ENCODE results near the gene SLC1A6.

GRCh38 chr19:14950421-14950820, 29.2 kb downstream of the SLC1A6 start:
- TF ChIP-seq POLR2A (IDR thresholded peaks at IDR 0.05; ENCODE audit: low read depth, low read length) (no peak), RFX5 (IDR thresholded peaks at IDR 0.05; ENCODE audit: low read depth, low read length) (no peak), CTCF (conservative IDR thresholded peaks at IDR 0.05; ENCODE audit: low read depth, low read length) (no peak), RAD21 (IDR thresholded peaks at IDR 0.05; ENCODE audit: low read length) (no peak), MXI1 (IDR thresholded peaks at IDR 0.05; ENCODE audit: borderline replicate concordance, low read depth, low read length) (no peak), BHLHE40 (IDR thresholded peaks at IDR 0.05; ENCODE audit: low read depth, low read length) (no peak), CEBPB (IDR thresholded peaks at IDR 0.05; ENCODE audit: low read depth, low read length) (no peak), FOS (IDR thresholded peaks at IDR 0.05; ENCODE audit: low read depth, low read length) (no peak)
